Measurements from ENCODE around the gene TMEM53.
A peak's percentile ranks its signal among the peaks of the same experiment; 100 is the strongest.

DNA sequence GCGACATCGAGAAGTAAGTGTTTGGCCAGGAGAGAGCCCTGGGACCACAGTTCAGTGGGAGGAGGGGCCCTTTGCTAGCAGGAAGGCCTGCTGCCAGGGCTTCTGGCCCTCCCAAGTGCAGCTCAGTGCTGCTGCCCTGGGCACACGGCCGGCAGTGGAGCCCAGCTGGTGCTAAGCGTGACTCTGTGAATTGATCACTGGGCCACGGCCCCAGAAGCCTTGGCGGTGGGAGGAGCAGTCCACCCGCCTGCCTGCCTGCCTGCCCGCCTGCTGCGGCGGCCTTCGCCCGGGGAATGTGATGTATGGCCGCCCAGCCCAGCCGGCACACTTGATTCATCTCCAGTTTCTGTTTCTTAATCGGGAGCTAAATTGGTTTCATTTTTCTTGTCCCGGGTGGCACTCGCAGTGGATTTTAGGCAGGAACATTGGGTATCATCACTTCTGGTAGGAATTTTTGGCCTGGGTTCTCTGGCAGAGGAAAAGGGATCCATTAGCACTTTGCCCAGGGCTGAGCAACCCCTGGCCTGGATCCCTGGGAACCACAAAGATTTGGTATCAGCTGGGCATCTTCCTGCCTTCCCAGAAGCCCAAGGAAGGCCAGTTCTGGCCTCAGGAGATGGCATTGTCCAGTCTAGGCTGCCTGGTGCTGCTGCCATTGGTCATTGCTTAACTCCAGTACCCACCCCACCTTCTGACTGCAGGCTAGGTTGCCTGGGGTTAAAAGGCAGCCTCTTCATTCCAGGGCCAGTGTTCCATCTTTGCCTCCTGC, 28.6 kb downstream of the TMEM53 start:
- no peak for TF ChIP-seq CTCF (IDR thresholded peaks at IDR 0.05)
- TF ChIP-seq POLR2A (IDR thresholded peaks at IDR 0.05) = no peak
- no peak for TF ChIP-seq EP300 (IDR thresholded peaks at IDR 0.05)
- peak; percentile 69 for TF ChIP-seq POLR2AphosphoS5 (IDR thresholded peaks at IDR 0.05)
